ENCODE measurements around the gene TXNDC2. TPM values are rescaled to one million over a fixed set of nuclear protein-coding genes. Genes with fewer than 3 reads are reported as not detected.
"Not testable (repeated sequence)": the region's sequence is repeated elsewhere in the genome, so short reads cannot be mapped to it uniquely, and the experiment has no call there.

The TXNDC2 gene
- total RNA-seq, 1 donor: 0.36 TPM

- Histone ChIP-seq H3K27ac (ENCODE audit: low read depth, low read length) (no peak overlapping the region), H4K20me1 (ENCODE audit: insufficient read depth, low read length) (no peaks in the 10 kb centered on the region), H3K36me3 (ENCODE audit: insufficient read depth, low read length) (no peaks in the 10 kb centered on the region), H3K4me3 (ENCODE audit: insufficient read depth, low read length) (no peak overlapping the region), H3K79me2 (ENCODE audit: insufficient read depth, low read length) (no peaks in the 10 kb centered on the region), H2AFZ (ENCODE audit: low read length) (no peak overlapping the region), H3K27me3 (ENCODE audit: insufficient read depth, low read length) (no peaks in the 10 kb centered on the region), H3K4me2 (ENCODE audit: insufficient read depth, low read length) (no peak overlapping the region), H3K9me3 (ENCODE audit: low read depth, low read length) (no peaks in the 10 kb centered on the region), H3K4me1 (ENCODE audit: insufficient read depth, low read length) (peaks cover 15% of the 10 kb centered on the region)
- TF ChIP-seq CTCF (IDR thresholded peaks at IDR 0.05; ENCODE audit: extremely low read depth, low read depth, low read length): no peak
- DNase-seq (ENCODE audit: insufficient read length, low spot score, missing footprints): no peak
These were observed 2.2 kb downstream of the TXNDC2 start for GRCh38 chr18:9887992-9888391.

- Histone ChIP-seq H3K4me1 (ENCODE audit: insufficient read depth, low read length) (peaks cover 14% of the 10 kb centered on the region), H3K36me3 (ENCODE audit: insufficient read depth, low read length) (no peaks in the 10 kb centered on the region), H3K27ac (ENCODE audit: low read depth, low read length) (no peak overlapping the region), H3K79me2 (ENCODE audit: insufficient read depth, low read length) (no peaks in the 10 kb centered on the region), H3K4me2 (ENCODE audit: insufficient read depth, low read length) (no peak overlapping the region), H4K20me1 (ENCODE audit: insufficient read depth, low read length) (no peaks in the 10 kb centered on the region), H2AFZ (ENCODE audit: low read length) (no peak overlapping the region), H3K4me3 (ENCODE audit: insufficient read depth, low read length) (no peak overlapping the region), H3K9me3 (ENCODE audit: low read depth, low read length) (no peaks in the 10 kb centered on the region), H3K27me3 (ENCODE audit: insufficient read depth, low read length) (no peaks in the 10 kb centered on the region)
- TF ChIP-seq CTCF (IDR thresholded peaks at IDR 0.05; ENCODE audit: extremely low read depth, low read depth, low read length): no peak
- no peak for DNase-seq (ENCODE audit: insufficient read length, low spot score, missing footprints)
These were observed 4.4 kb downstream of the TXNDC2 start for GRCh38 chr18:9890196-9890595.

- Histone ChIP-seq H3K4me1 (ENCODE audit: insufficient read depth, low read length) (peaks cover 11% of the 10 kb centered on the region), H3K36me3 (ENCODE audit: insufficient read depth, low read length) (no peaks in the 10 kb centered on the region), H3K4me2 (ENCODE audit: insufficient read depth, low read length) (no peak overlapping the region), H3K79me2 (ENCODE audit: insufficient read depth, low read length) (no peaks in the 10 kb centered on the region), H2AFZ (ENCODE audit: low read length) (no peak overlapping the region), H4K20me1 (ENCODE audit: insufficient read depth, low read length) (no peaks in the 10 kb centered on the region), H3K27ac (ENCODE audit: low read depth, low read length) (no peak overlapping the region), H3K27me3 (ENCODE audit: insufficient read depth, low read length) (no peaks in the 10 kb centered on the region), H3K9me3 (ENCODE audit: low read depth, low read length) (no peaks in the 10 kb centered on the region), H3K4me3 (ENCODE audit: insufficient read depth, low read length) (no peak overlapping the region)
- DNase-seq (ENCODE audit: insufficient read length, low spot score, missing footprints): no peak
- TF ChIP-seq CTCF (IDR thresholded peaks at IDR 0.05; ENCODE audit: extremely low read depth, low read depth, low read length): no peak
These were observed 5.2 kb downstream of the TXNDC2 start for GRCh38 chr18:9890957-9891356.

GRCh38 chr18:9891515-9891914 lies 5.7 kb downstream of the TXNDC2 start:
- not testable (repeated sequence) for H3K79me2 ChIP-seq (ENCODE audit: insufficient read depth, low read length); H3K36me3 ChIP-seq (ENCODE audit: insufficient read depth, low read length); H3K4me1 ChIP-seq (ENCODE audit: insufficient read depth, low read length); H3K4me3 ChIP-seq (ENCODE audit: insufficient read depth, low read length); H3K9me3 ChIP-seq (ENCODE audit: low read depth, low read length); H3K27me3 ChIP-seq (ENCODE audit: insufficient read depth, low read length); H2AFZ ChIP-seq (ENCODE audit: low read length); DNase-seq (ENCODE audit: insufficient read length, low spot score, missing footprints); H3K4me2 ChIP-seq (ENCODE audit: insufficient read depth, low read length); H4K20me1 ChIP-seq (ENCODE audit: insufficient read depth, low read length); H3K27ac ChIP-seq (ENCODE audit: low read depth, low read length)
